Measurements from ENCODE around the gene LRP1B. TPM values are rescaled to one million over a fixed set of nuclear protein-coding genes. Genes with fewer than 3 reads are reported as not detected.

Gene LRP1B
- total RNA-seq, 1 donor from 2014 or later = 8.8 TPM

DNA sequence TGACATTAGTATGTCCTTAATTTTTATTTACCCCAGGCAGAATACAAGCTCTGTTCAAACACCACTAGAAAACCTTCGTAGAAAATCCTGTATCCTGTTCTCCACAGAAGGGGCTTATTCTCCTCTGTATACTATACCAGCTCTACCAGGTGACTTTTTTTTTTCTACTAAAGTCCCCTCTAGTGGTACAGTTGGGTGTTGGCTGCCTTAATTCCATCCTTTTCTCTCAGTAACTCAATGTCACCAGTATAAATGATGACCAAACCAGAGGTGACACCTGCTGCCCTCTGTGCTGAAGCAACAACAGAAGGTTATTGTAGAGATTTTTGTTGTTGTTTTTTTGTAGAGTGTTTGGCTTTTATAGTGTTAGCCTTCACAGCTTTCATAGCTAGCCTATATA is 1322.0 kb downstream of the LRP1B start:
- Histone ChIP-seq H3K27ac (no peak overlapping the region), H3K36me3 (no peaks in the 10 kb centered on the region), H3K4me3 (no peak overlapping the region), H3K27me3 (no peaks in the 10 kb centered on the region), H3K9me3 (no peaks in the 10 kb centered on the region), H3K4me1 (no peaks in the 10 kb centered on the region)
- TF ChIP-seq POLR2A (IDR thresholded peaks at IDR 0.05) (no peak), POLR2AphosphoS5 (IDR thresholded peaks at IDR 0.05; ENCODE audit: insufficient read depth in 1 of 2, low read depth in 1 of 2) (no peak)
- TF ChIP-seq, protein P1, sequence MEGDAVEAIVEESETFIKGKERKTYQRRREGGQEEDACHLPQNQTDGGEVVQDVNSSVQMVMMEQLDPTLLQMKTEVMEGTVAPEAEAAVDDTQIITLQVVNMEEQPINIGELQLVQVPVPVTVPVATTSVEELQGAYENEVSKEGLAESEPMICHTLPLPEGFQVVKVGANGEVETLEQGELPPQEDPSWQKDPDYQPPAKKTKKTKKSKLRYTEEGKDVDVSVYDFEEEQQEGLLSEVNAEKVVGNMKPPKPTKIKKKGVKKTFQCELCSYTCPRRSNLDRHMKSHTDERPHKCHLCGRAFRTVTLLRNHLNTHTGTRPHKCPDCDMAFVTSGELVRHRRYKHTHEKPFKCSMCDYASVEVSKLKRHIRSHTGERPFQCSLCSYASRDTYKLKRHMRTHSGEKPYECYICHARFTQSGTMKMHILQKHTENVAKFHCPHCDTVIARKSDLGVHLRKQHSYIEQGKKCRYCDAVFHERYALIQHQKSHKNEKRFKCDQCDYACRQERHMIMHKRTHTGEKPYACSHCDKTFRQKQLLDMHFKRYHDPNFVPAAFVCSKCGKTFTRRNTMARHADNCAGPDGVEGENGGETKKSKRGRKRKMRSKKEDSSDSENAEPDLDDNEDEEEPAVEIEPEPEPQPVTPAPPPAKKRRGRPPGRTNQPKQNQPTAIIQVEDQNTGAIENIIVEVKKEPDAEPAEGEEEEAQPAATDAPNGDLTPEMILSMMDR (IDR thresholded peaks at IDR 0.05) = no peak
- no peak for DNase-seq (ENCODE audit: extremely low spot score in 2 of 2)
- intact Hi-C loops (cut with DNase I) = no loop called here

DNA sequence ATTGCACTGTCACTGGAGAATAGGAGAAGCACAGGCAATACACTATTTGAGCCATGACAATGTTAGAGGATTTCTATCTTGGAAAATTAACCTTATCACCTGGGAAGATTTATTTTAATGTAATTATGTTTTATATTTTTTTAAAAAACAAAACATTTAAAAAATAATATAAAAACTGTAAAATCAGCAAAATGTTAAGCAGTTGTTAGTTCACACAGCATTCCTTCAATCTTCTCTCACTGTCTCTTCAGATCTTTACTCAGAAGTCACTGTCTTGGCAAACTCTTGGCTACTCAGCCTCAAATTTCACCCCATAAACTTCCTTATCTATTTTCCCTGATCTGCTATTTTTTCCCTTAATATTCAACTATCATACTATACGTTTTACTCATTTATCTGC is 1322.6 kb downstream of the LRP1B start:
- TF ChIP-seq, protein P1 (IDR thresholded peaks at IDR 0.05) = no peak
- no peak for TF ChIP-seq POLR2A (IDR thresholded peaks at IDR 0.05)
- TF ChIP-seq POLR2AphosphoS5 (IDR thresholded peaks at IDR 0.05; ENCODE audit: insufficient read depth in 1 of 2, low read depth in 1 of 2) = no peak
- intact Hi-C loops (cut with DNase I) = no loop called here
- no peaks in the 10 kb centered on the region for H3K9me3 ChIP-seq

DNA sequence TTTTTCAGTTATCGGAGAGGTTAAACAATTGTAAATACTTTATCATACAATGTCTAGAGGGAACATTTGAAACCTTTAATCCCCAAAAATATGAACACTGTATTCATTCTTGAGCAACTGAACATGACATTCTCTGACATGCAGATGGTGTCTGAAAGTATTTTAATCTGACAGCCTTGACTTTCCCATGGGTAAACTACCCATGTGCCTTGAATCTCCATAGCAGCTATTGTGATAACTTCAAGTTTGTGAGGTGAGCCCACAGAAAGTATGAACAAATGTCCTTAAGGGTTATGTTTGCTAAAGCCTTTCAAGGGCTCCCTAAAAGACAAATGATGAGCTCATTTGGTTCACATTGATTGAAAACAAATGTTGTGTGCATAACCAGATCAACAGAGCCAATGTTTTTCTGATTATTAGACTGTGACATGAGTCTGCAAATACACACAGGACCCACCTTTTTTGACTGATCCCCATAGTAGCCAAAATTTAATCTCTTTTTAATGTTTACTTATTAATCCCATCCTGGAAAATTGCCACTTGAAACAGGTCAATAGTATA is 1326.0 kb downstream of the LRP1B start:
- TF ChIP-seq, protein P1 (IDR thresholded peaks at IDR 0.05) = no peak
- no peak for TF ChIP-seq POLR2A (IDR thresholded peaks at IDR 0.05)
- no peak for TF ChIP-seq POLR2AphosphoS5 (IDR thresholded peaks at IDR 0.05; ENCODE audit: insufficient read depth in 1 of 2, low read depth in 1 of 2)
- no peak overlapping the region for H3K4me3 ChIP-seq
- H3K9me3 ChIP-seq = no peaks in the 10 kb centered on the region
- H3K27me3 ChIP-seq = no peaks in the 10 kb centered on the region
- intact Hi-C loops (cut with DNase I) = no loop called here
- no peak for DNase-seq (ENCODE audit: extremely low spot score in 2 of 2)
- H3K36me3 ChIP-seq = no peaks in the 10 kb centered on the region
- H3K27ac ChIP-seq = no peak overlapping the region
- no peaks in the 10 kb centered on the region for H3K4me1 ChIP-seq

More for the DNA sequence above, 1322.6 kb downstream of the LRP1B start:
- Histone ChIP-seq H3K4me1 (no peaks in the 10 kb centered on the region), H3K27ac (no peak overlapping the region), H3K36me3 (no peaks in the 10 kb centered on the region), H3K4me3 (no peak overlapping the region), H3K27me3 (no peaks in the 10 kb centered on the region)
- DNase-seq (ENCODE audit: extremely low spot score in 2 of 2) = no peak

DNA sequence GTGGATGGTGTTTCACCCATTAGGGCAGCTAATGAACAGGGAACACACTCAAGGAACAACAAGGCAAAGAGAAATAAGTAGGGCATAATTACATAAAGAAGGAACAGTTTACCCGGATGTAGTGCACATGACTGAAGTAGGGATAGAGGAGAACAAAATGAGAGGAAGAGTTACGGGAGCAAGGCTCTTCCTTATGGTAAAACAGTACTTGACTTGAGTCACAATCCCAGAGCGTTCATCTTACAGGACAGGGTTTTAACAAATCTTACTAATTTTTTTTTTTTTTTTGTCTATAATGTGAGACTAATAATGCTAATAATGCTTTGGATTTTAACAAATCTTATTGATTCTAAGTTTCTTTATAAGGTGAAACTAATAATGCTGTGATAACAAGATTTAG is 1329.5 kb downstream of the LRP1B start:
- TF ChIP-seq, protein P1 (IDR thresholded peaks at IDR 0.05) = no peak
- no peak for TF ChIP-seq POLR2AphosphoS5 (IDR thresholded peaks at IDR 0.05; ENCODE audit: insufficient read depth in 1 of 2, low read depth in 1 of 2)
- no peak for TF ChIP-seq POLR2A (IDR thresholded peaks at IDR 0.05)
- H3K9me3 ChIP-seq = no peaks in the 10 kb centered on the region
- no peaks in the 10 kb centered on the region for H3K36me3 ChIP-seq
- H3K4me3 ChIP-seq = no peak overlapping the region
- H3K27ac ChIP-seq = no peak overlapping the region
- intact Hi-C loops (cut with DNase I) = no loop called here
- H3K27me3 ChIP-seq = no peaks in the 10 kb centered on the region
- no peak for DNase-seq (ENCODE audit: extremely low spot score in 2 of 2)
- H3K4me1 ChIP-seq = no peaks in the 10 kb centered on the region

DNA sequence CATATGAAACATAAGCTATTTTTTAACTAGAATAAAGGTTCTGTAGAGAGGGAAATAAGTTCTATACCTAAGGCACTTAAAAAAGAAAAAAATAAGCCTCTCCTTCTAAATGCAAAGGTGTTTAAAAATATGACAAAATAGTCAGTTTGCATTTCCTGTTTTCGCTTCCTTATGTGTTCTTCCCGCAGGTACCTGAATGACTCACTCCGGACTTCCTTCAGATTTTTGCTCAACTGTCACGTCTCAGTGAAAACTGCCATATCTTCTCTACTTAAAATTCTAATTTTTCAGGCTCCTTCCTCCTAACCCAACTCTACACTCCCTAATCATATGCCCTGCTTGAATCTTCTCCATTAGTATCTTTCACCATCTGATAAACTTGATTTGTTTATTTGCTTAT is 1333.1 kb downstream of the LRP1B start:
- DNase-seq (ENCODE audit: extremely low spot score in 2 of 2) = no peak
- Histone ChIP-seq H3K9me3 (no peaks in the 10 kb centered on the region), H3K4me3 (no peak overlapping the region), H3K36me3 (no peaks in the 10 kb centered on the region), H3K27me3 (no peaks in the 10 kb centered on the region), H3K27ac (no peak overlapping the region), H3K4me1 (no peaks in the 10 kb centered on the region)
- intact Hi-C loops (cut with DNase I) = no loop called here
- TF ChIP-seq, protein P1 (IDR thresholded peaks at IDR 0.05) = no peak
- TF ChIP-seq POLR2A (IDR thresholded peaks at IDR 0.05) = no peak
- no peak for TF ChIP-seq POLR2AphosphoS5 (IDR thresholded peaks at IDR 0.05; ENCODE audit: insufficient read depth in 1 of 2, low read depth in 1 of 2)

Data from vagina (tissue), 2 donors.